ENCODE measurements around the gene SAP30. TPM values are rescaled to one million over a fixed set of nuclear protein-coding genes. Genes with fewer than 3 reads are reported as not detected.

SAP30 gene
- total and polyA plus RNA-seq, 9 of the 15 experiments (the other 6 are each of a cell fraction or from before 2014, with no cell fraction given): 5.9 to 51.1 (median 32.6) TPM

DNA sequence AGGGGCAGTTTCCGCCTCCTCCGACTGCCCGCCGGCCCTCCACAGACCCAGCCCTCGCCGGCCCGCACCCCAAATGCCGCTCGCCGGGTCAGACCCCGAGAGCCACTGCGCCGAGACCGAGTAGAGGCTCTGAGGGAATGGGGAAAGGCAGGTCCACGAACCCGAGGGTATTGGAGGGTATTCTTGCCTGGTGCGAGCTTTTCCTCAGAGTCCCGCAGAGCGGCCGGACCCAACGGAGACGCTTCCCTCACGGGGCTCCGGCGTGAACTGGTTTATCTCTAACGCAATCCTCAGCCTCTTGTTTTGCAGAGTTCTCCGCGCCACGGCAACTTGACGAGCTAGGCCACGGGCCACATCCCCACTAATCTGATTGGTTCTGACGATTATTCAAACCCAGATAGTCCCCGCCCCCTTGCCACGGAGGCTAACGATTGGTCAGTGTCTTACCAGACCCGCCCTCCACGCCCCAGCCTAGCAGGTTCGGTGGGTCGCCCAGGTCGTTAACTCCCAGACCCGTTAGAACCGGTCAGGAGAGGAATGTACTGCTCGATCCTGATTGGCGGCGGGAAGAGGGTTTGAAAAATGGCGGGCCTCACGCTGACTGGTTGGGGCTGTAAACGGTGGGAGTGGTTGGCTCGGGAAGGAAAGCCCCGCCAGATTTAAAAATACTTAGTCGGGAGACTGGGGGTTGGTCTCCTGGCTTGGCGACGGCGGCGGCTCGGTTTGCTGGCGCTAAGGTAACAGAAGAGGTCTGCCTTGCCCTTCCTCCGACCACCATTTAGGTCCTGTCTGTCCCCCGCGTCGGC is 36.5 kb upstream of the SAP30 start, which contains the start of gene HMGB2 (continued):
- TF ChIP-seq ZFP1 (CRISPR knock-in tag; IDR thresholded peaks at IDR 0.05) (no peak), CBX8 (IDR thresholded peaks at IDR 0.05; ENCODE audit: borderline replicate concordance, extremely low read depth, low read depth, low read length, poor library complexity, severe bottlenecking) (no peak), PHF20 (IDR thresholded peaks at IDR 0.05; ENCODE audit: partially characterized antibody) (no peak), ZNF282 (CRISPR knock-in tag; IDR thresholded peaks at IDR 0.05) (no peak), SUPT5H (IDR thresholded peaks at IDR 0.05) (peak; percentile 99), ZNF212 (CRISPR knock-in tag; IDR thresholded peaks at IDR 0.05) (no peak), ZNF239 (CRISPR knock-in tag; IDR thresholded peaks at IDR 0.05) (no peak), MCM3 (IDR thresholded peaks at IDR 0.05) (no peak), HCFC1 (IDR thresholded peaks at IDR 0.05; ENCODE audit: low read depth, low read length) (no peak; the same call in 1 of the 2 replicates), ZNF146 (CRISPR knock-in tag; IDR thresholded peaks at IDR 0.05; ENCODE audit: unreplicated experiment) (peak; percentile 8), XRCC3 (IDR thresholded peaks at IDR 0.05) (no peak), SRSF1 (IDR thresholded peaks at IDR 0.05; ENCODE audit: low read depth, low read length) (no peak), ZNF384 (IDR thresholded peaks at IDR 0.05; ENCODE audit: low read depth, low read length) (no peak), FOXA1 (IDR thresholded peaks at IDR 0.05; ENCODE audit: borderline replicate concordance) (no peak), RB1 (IDR thresholded peaks at IDR 0.05; ENCODE audit: low read depth) (peak; percentile 35), CHCHD3 (CRISPR knock-in tag; IDR thresholded peaks at IDR 0.05) (peak; percentile 93), CHD1 (IDR thresholded peaks at IDR 0.05; ENCODE audit: low read length) (peak; percentile 98), PRPF4 (IDR thresholded peaks at IDR 0.05; ENCODE audit: insufficient read depth, low read depth, low read length, poor library complexity, severe bottlenecking) (peak; percentile 7)
- TF ChIP-seq, protein P1, sequence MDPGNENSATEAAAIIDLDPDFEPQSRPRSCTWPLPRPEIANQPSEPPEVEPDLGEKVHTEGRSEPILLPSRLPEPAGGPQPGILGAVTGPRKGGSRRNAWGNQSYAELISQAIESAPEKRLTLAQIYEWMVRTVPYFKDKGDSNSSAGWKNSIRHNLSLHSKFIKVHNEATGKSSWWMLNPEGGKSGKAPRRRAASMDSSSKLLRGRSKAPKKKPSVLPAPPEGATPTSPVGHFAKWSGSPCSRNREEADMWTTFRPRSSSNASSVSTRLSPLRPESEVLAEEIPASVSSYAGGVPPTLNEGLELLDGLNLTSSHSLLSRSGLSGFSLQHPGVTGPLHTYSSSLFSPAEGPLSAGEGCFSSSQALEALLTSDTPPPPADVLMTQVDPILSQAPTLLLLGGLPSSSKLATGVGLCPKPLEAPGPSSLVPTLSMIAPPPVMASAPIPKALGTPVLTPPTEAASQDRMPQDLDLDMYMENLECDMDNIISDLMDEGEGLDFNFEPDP (CRISPR knock-in tag; IDR thresholded peaks at IDR 0.05): no peak
- TF ChIP-seq, protein P2, sequence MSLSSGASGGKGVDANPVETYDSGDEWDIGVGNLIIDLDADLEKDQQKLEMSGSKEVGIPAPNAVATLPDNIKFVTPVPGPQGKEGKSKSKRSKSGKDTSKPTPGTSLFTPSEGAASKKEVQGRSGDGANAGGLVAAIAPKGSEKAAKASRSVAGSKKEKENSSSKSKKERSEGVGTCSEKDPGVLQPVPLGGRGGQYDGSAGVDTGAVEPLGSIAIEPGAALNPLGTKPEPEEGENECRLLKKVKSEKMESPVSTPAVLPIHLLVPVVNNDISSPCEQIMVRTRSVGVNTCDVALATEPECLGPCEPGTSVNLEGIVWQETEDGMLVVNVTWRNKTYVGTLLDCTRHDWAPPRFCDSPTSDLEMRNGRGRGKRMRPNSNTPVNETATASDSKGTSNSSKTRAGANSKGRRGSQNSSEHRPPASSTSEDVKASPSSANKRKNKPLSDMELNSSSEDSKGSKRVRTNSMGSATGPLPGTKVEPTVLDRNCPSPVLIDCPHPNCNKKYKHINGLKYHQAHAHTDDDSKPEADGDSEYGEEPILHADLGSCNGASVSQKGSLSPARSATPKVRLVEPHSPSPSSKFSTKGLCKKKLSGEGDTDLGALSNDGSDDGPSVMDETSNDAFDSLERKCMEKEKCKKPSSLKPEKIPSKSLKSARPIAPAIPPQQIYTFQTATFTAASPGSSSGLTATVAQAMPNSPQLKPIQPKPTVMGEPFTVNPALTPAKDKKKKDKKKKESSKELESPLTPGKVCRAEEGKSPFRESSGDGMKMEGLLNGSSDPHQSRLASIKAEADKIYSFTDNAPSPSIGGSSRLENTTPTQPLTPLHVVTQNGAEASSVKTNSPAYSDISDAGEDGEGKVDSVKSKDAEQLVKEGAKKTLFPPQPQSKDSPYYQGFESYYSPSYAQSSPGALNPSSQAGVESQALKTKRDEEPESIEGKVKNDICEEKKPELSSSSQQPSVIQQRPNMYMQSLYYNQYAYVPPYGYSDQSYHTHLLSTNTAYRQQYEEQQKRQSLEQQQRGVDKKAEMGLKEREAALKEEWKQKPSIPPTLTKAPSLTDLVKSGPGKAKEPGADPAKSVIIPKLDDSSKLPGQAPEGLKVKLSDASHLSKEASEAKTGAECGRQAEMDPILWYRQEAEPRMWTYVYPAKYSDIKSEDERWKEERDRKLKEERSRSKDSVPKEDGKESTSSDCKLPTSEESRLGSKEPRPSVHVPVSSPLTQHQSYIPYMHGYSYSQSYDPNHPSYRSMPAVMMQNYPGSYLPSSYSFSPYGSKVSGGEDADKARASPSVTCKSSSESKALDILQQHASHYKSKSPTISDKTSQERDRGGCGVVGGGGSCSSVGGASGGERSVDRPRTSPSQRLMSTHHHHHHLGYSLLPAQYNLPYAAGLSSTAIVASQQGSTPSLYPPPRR (CRISPR knock-in tag; IDR thresholded peaks at IDR 0.05; ENCODE audit: borderline replicate concordance): no peak; the same call in 1 of the 2 replicates
- TF ChIP-seq, protein P3, sequence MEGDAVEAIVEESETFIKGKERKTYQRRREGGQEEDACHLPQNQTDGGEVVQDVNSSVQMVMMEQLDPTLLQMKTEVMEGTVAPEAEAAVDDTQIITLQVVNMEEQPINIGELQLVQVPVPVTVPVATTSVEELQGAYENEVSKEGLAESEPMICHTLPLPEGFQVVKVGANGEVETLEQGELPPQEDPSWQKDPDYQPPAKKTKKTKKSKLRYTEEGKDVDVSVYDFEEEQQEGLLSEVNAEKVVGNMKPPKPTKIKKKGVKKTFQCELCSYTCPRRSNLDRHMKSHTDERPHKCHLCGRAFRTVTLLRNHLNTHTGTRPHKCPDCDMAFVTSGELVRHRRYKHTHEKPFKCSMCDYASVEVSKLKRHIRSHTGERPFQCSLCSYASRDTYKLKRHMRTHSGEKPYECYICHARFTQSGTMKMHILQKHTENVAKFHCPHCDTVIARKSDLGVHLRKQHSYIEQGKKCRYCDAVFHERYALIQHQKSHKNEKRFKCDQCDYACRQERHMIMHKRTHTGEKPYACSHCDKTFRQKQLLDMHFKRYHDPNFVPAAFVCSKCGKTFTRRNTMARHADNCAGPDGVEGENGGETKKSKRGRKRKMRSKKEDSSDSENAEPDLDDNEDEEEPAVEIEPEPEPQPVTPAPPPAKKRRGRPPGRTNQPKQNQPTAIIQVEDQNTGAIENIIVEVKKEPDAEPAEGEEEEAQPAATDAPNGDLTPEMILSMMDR (IDR thresholded peaks at IDR 0.05 in 2 of 3, conservative IDR thresholded peaks at IDR 0.05 in 1 of 3; ENCODE audit: insufficient read depth in 2 of 3, low read depth in 1 of 3, low read length in 3 of 3): peak in 1 of 3 experiments; percentile 1; a peak in 1 of 6 replicates
